DMS53 treated with DMSO at 0.1 percent for 48 hours (cell line): ENCODE results near the gene CHSY1.

Experiments
- DNase-seq: peaks from one replicate; lab custom pipeline; 2025; ENCODE audit not compliant: unreplicated experiment; lab: John Stamatoyannopoulos, UW

Gene CHSY1

GRCh38 chr15:101213147-101213546 is 38.7 kb downstream of the CHSY1 start:
- no peak for DNase-seq

GRCh38 chr15:101211897-101212296 is 40.0 kb downstream of the CHSY1 start:
- no peak for DNase-seq

GRCh38 chr15:101210466-101210865 is 41.4 kb downstream of the CHSY1 start:
- DNase-seq, result no peak

- no peak for DNase-seq
These were observed 41.8 kb downstream of the CHSY1 start for GRCh38 chr15:101210058-101210457.

GRCh38 chr15:101209285-101209845 is 42.5 kb downstream of the CHSY1 start:
- DNase-seq, result no peak

- DNase-seq, result no peak
These were observed 44.0 kb downstream of the CHSY1 start for GRCh38 chr15:101207867-101208288.

GRCh38 chr15:101206176-101206591 is 45.7 kb downstream of the CHSY1 start:
- no peak for DNase-seq

GRCh38 chr15:101204739-101205535 is 46.9 kb downstream of the CHSY1 start:
- DNase-seq, result no peak

GRCh38 chr15:101203607-101204189 is 48.1 kb downstream of the CHSY1 start:
- no peak for DNase-seq

GRCh38 chr15:101203029-101203573 is 48.7 kb downstream of the CHSY1 start:
- DNase-seq, result no peak

- no peak for DNase-seq
These were observed 50.3 kb downstream of the CHSY1 start for GRCh38 chr15:101201411-101202174.

GRCh38 chr15:101200181-101200580 is 51.7 kb downstream of the CHSY1 start:
- no peak for DNase-seq

GRCh38 chr15:101198800-101199199 is 53.0 kb downstream of the CHSY1 start:
- DNase-seq, result no peak

GRCh38 chr15:101198031-101198575 is 53.7 kb downstream of the CHSY1 start:
- DNase-seq, result no peak

- no peak for DNase-seq
These were observed 57.2 kb downstream of the CHSY1 start for GRCh38 chr15:101194546-101195125.

GRCh38 chr15:101193806-101194545 is 57.9 kb downstream of the CHSY1 start:
- no peak for DNase-seq

GRCh38 chr15:101193120-101193644 is 58.7 kb downstream of the CHSY1 start:
- DNase-seq, result no peak

GRCh38 chr15:101192081-101192480 is 59.8 kb downstream of the CHSY1 start:
- no peak for DNase-seq

- no peak for DNase-seq
These were observed 60.6 kb downstream of the CHSY1 start for GRCh38 chr15:101191242-101191641.
